Thyroid gland (tissue), 4 donors: ENCODE measurements around the gene PAK5. TPM values are rescaled to one million over a fixed set of nuclear protein-coding genes. Genes with fewer than 3 reads are reported as not detected.
"Not testable (repeated sequence)": the region's sequence is repeated elsewhere in the genome, so short reads cannot be mapped to it uniquely, and the experiment has no call there.

Experiments used
- DNase-seq, 2 donors: peaks; one replicate each; pipeline ENCODE4 v3.0.0-alpha.2; 2019
- H3K27ac ChIP-seq, 3 donors: fragments of 200-600 bp; sonication (generic); 1 replicate in 2 of 3; 2 replicates in 1 of 3; pipeline ENCODE4 v1.5.1; 2016 to 2019; ENCODE audit warnings: mild to moderate bottlenecking in 1 of 3, moderate library complexity in 1 of 3
- H3K27me3 ChIP-seq: fragments of 200-600 bp; sonication (generic); one replicate; pipeline ENCODE4 v1.5.1; 2019
- H3K36me3 ChIP-seq, 2 donors: fragments of 200-600 bp; sonication (generic); one replicate each; pipeline ENCODE4 v1.5.1; 2016 to 2019
- H3K4me1 ChIP-seq, 2 donors: fragments of 200-600 bp; sonication (generic); one replicate each; pipeline ENCODE4 v1.5.1; 2017 to 2019
- H3K4me3 ChIP-seq, 3 donors: fragments of 200-600 bp; sonication (generic); replicated peaks in 1 of 3; 1 replicate in 2 of 3; 2 replicates in 1 of 3; pipeline ENCODE4 v1.5.1; 2016; ENCODE audit warnings: mild to moderate bottlenecking in 1 of 3
- H3K9me3 ChIP-seq: fragments of 200-600 bp; sonication (generic); one replicate; pipeline ENCODE4 v1.5.1; 2017
- CTCF ChIP-seq, 6 experiments: fragments of 200-600 bp in 3 of 6; fragments of 450-650 bp in 3 of 6; sonication (generic) in 3 of 6; IDR thresholded peaks; one replicate each; pipeline ENCODE4 v1.5.1; 2016 to 2019; ENCODE audit warnings: antibody characterized with exemption in 6 of 6, mild to moderate bottlenecking in 2 of 6, inconsistent platforms in 1 of 6, moderate library complexity in 1 of 6
- POLR2A ChIP-seq, 2 donors: fragments of 450-650 bp; IDR thresholded peaks; one replicate each; pipeline ENCODE4 v1.6.1; 2017; ENCODE audit warnings: antibody characterized with exemption in 2 of 2, mild to moderate bottlenecking in 2 of 2, moderate library complexity in 1 of 2
- WGBS, 2 donors: methylation state at CpG; one replicate each; pipeline ENCODE4 v1.1.5; 2017; 5-methylcytosine and 5-hydroxymethylcytosine counted together
- intact Hi-C: fragments of 100-400 bp; cut with DNase I; formaldehyde crosslinking; loops from one replicate; pipeline ENCODE4 v1.15.1; 2023
- total RNA-seq, 4 donors: library from RNA; depleted of rRNA; stranded (reverse); fragments of >200 nt; gene quantifications; one replicate each; pipeline ENCODE4 v1.2.3, GENCODE V29; 2016

The PAK5 gene
- total RNA-seq, 4 donors from 2014 or later: 0.13 to 0.33 TPM; not detected in 2

- Histone ChIP-seq H3K36me3 (no peaks in the 10 kb centered on the region), H3K27ac (no peak overlapping the region), H3K4me3 (no peak overlapping the region), H3K9me3 (no peaks in the 10 kb centered on the region), H3K4me1 (no peaks in the 10 kb centered on the region), H3K27me3 (no peaks in the 10 kb centered on the region)
- 79 to 91% methylated on average over 3 of the region's 3 CpGs for whole genome bisulfite sequencing, 2 donors
- DNase-seq: no peak
- no peak for TF ChIP-seq CTCF (IDR thresholded peaks at IDR 0.05)
- intact Hi-C loops: no loop called here
These were observed 192.5 kb downstream of the PAK5 start for GRCh38 chr20:9646375-9646774.

GRCh38 chr20:9642882-9643281, 196.0 kb downstream of the PAK5 start:
- H3K4me3 ChIP-seq: no peak overlapping the region
- no peaks in the 10 kb centered on the region for H3K4me1 ChIP-seq
- H3K36me3 ChIP-seq: no peaks in the 10 kb centered on the region
- H3K27me3 ChIP-seq: no peaks in the 10 kb centered on the region
- TF ChIP-seq CTCF (IDR thresholded peaks at IDR 0.05) (no peak), POLR2A (IDR thresholded peaks at IDR 0.05) (no peak)
- H3K27ac ChIP-seq: no peak overlapping the region
- no peak for DNase-seq
- no peaks in the 10 kb centered on the region for H3K9me3 ChIP-seq
- intact Hi-C loops: no loop called here

- H3K9me3 ChIP-seq, DNase-seq, H3K27me3 ChIP-seq, H3K27ac ChIP-seq, H3K36me3 ChIP-seq, intact Hi-C loops, H3K4me1 ChIP-seq, H3K4me3 ChIP-seq: not testable (repeated sequence)
- 92 to 94% methylated on average over 2 to 10 of the region's 26 CpGs for WGBS, 2 donors
These were observed 197.3 kb downstream of the PAK5 start for GRCh38 chr20:9641499-9642000.

- H3K9me3 ChIP-seq: no peaks in the 10 kb centered on the region
- H3K4me3 ChIP-seq: no peak overlapping the region
- DNase-seq: no peak
- TF ChIP-seq CTCF (IDR thresholded peaks at IDR 0.05): no peak
- no peaks in the 10 kb centered on the region for H3K27me3 ChIP-seq
- no peaks in the 10 kb centered on the region for H3K4me1 ChIP-seq
- intact Hi-C loops: no loop called here
- 75 to 90% methylated on average over 2 of the region's 2 CpGs for WGBS, 2 donors
- H3K36me3 ChIP-seq: no peaks in the 10 kb centered on the region
- H3K27ac ChIP-seq: no peak overlapping the region
These were observed 201.0 kb downstream of the PAK5 start for GRCh38 chr20:9637889-9638288.

GRCh38 chr20:9635750-9636149, 203.1 kb downstream of the PAK5 start:
- H3K36me3 ChIP-seq: no peaks in the 10 kb centered on the region
- H3K4me1 ChIP-seq: no peaks in the 10 kb centered on the region
- no peaks in the 10 kb centered on the region for H3K9me3 ChIP-seq
- 73 to 89% methylated on average over 1 of the region's 1 CpG for WGBS, 2 donors
- intact Hi-C loops: no loop called here
- TF ChIP-seq POLR2A (IDR thresholded peaks at IDR 0.05): no peak
- TF ChIP-seq CTCF (IDR thresholded peaks at IDR 0.05): no peak
- no peaks in the 10 kb centered on the region for H3K27me3 ChIP-seq
- no peak overlapping the region for H3K27ac ChIP-seq
- no peak overlapping the region for H3K4me3 ChIP-seq
- no peak for DNase-seq

GRCh38 chr20:9634327-9634726, 204.5 kb downstream of the PAK5 start:
- Histone ChIP-seq H3K27me3 (no peaks in the 10 kb centered on the region), H3K27ac (no peak overlapping the region), H3K36me3 (no peaks in the 10 kb centered on the region), H3K4me1 (no peaks in the 10 kb centered on the region), H3K9me3 (no peaks in the 10 kb centered on the region), H3K4me3 (no peak overlapping the region)
- intact Hi-C loops: no loop called here
- TF ChIP-seq CTCF (IDR thresholded peaks at IDR 0.05): no peak
- TF ChIP-seq POLR2A (IDR thresholded peaks at IDR 0.05): no peak
- no peak for DNase-seq
